ENCODE results near the gene ATXN2.
"Not testable (repeated sequence)": the region's sequence is repeated elsewhere in the genome, so short reads cannot be mapped to it uniquely, and the experiment has no call there.

ATXN2 gene

DNA sequence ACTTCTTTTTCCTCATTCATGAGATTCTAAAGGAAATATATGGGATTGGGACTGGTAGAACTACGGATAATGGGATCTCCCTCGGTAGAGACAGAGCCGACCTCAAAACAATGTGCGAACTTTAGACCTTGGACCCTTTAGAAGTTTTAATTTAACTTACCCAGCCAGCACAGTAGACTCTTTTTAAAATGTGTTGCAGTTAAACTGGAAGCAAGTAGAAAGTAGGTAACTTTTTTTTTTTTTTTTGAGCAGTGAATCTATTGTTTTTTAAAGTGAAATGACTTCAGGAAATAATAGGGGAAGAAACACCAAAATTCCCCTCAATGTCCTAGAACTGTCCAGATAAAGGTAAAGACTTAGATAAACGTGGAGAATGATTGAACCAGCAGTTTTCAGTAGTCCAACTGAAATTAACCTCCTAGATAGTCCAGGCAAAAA, 1.1 kb upstream of the ATXN2 start:
- no peak for DNase-seq

- DNase-seq, result peak; percentile 86
These were observed 514 bp upstream of the ATXN2 start for GRCh38 chr12:111599453-111600204.

- DNase-seq, result peak; percentile 5
These were observed 1.1 kb downstream of the ATXN2 start for GRCh38 chr12:111597831-111598636.

- DNase-seq, result peak; percentile 4
These were observed 1.9 kb downstream of the ATXN2 start for GRCh38 chr12:111596985-111597830.

DNA sequence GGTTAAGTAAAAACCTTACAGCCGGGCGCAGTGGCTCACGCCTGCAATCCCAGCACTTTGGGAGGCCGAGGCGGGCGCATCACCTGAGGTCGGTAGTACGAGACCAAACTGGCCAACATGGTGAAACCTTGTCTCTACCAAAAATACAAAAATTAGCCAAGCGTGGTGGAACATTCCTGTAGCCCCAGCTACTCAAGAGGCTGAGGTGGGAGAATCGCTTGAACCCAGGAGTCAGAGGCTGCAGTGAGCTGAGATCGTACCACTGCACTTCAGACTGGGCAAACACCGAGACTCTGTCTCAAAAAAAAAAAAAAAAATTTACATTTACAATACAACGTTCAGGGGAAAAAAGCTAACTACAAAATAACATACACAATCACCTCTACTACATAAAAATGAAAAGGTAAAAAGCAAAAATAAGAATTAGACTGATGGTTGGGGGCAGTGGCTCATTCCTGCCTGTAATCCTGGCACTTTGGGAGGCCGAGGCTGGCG, 3.7 kb downstream of the ATXN2 start:
- DNase-seq, result not testable (repeated sequence)

GRCh38 chr12:111591399-111592010, 7.6 kb downstream of the ATXN2 start:
- not testable (repeated sequence) for DNase-seq

DNA sequence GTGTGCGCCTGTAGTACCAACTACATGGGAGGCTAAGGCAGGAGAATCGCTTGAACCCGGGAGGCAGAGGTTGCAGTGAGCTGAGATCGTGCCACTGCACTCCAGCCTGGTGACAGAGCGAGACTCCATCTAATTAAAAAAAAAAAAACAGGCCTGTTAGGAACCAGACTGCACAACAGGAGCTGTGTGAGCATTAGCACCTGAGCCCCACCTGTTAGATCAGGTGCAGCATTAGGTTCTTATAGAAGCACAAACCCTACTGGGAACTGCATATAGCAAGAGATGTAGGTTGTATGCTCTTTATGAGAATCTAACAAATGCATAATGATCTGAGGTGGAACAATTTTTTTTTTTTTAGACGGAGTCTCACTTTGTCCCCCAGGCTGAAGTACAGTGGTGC, 8.6 kb downstream of the ATXN2 start:
- DNase-seq, result no peak

DNA sequence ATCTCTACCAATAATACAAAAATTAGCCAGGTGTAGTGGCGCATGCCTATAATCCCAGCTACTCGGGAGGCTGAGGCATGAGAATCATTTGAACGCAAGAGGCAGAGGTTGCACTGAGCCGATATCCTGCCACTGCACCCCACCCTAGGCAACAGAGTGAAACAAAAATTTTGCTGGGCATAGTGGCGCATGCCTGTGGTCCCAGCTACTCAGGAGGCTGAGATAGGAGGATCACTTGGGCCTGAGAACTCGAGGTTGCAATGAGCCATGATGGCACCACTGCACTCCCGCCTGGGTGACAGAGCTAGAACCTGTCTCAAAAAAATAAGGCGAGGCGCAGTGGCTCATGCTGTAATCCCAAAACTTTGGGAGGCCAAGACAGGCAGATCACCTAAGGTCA, 9.5 kb downstream of the ATXN2 start:
- no peak for DNase-seq

DNA sequence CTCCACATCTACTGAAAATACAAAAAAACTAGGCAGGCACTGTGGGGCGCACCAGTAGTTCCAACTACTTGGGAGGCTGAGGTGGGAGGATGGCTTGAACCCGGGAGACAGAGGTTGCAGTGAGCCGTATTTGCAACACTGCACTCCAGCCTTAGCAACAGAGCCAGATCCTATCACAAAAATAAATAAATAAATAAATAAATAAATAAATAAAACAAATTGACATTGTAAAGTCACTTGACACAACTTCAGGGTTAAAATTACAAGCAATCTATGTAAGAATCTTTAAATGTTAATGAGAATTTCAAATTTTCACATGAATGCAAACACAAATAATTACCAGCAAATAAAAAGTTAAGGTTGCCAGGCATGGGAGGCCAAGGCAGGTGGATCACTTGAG, 11.1 kb downstream of the ATXN2 start:
- DNase-seq, result no peak

- no peak for DNase-seq
These were observed 12.1 kb downstream of the ATXN2 start for GRCh38 chr12:111586986-111587385.

DNA sequence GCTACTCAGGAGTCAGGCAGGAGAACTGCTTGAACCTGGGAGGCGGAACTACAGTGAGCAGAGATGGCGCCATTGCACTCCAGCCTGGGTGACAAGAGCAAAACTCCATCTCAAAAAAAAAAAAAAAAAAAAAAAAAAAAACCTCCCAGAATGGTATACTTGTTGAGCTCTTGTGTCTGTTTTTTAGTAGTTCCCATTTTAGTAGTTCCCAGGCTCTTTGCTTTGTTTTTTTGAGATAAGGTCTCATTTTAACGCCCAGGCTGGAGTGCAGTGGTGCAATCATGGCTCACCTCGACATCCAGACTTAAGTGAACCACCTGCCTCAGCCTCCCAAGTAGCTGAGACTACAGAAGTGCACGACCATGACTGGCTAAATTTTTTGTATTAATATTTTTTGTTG, 13.4 kb downstream of the ATXN2 start:
- DNase-seq, result no peak

DNA sequence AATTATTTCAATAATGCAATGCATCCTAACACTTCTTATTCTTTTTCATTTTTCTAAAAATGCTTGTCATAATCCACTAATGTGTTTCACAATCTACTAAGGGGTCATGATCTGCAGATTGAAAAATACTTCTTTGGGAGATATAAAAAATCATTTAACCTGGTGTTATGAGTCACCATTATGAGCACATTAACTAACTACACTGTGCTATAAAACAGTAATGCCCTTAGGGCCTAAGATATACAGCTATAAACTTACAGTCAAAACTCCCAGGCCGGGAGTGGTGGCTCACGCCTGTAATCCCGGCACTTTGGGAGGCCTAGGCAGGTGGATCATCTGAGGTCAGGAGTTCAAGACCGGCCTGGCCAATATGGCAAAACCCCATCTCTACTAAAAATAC, 14.2 kb downstream of the ATXN2 start:
- no peak for DNase-seq

DNA sequence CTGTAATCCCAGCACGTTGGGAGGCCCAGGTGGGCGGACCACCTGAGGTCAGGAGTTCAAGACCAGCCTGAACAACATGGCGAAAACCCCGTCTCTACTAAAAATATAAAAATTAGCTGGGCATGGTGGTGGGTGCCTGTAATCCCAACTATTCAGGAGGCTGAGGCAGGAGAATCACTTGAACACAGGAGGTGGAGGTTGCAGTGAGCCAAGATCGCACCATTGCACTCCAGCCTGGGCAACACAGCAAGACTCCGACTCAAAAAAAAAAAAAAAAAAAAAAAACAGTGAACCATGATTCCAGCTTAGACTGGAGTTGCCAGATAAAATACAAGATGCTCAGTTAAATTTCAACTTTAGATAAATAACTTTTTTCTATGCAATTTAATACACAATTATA, 15.6 kb downstream of the ATXN2 start:
- DNase-seq, result not testable (repeated sequence)

DNA sequence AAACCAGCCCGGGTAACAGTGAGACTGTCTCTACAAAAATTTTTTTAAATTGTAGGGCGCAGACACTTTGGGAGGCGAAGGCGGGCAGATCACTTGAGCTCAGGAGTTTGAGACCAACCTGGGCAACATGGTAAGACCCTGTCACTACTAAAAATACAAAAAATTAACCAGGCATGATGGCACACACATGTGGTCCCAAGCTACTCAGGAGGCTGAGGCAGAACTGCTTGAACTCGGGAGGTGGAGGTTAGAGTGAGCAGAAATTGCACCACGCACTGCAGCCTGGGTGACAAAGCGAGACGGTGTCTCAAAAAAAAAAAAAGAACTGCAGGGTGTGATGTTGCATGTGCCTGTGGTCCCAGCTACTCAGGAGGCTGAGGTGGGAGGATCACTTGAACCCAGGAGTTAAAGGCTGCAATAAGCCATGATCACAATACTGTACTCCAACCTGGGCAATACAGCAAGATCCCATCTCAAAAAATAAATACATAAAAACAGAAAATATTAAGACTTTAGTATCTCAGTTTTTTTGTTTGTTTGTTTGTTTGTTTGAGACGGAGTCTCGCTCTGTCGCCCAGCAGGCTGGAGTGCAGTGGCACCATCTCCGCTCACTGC, 16.9 kb downstream of the ATXN2 start:
- no peak for DNase-seq

- DNase-seq, result no peak
These were observed 17.5 kb downstream of the ATXN2 start for GRCh38 chr12:111581434-111582132.

GRCh38 chr12:111580737-111581136, 18.4 kb downstream of the ATXN2 start:
- DNase-seq, result no peak

GRCh38 chr12:111580119-111580425, 19.0 kb downstream of the ATXN2 start:
- no peak for DNase-seq

DNA sequence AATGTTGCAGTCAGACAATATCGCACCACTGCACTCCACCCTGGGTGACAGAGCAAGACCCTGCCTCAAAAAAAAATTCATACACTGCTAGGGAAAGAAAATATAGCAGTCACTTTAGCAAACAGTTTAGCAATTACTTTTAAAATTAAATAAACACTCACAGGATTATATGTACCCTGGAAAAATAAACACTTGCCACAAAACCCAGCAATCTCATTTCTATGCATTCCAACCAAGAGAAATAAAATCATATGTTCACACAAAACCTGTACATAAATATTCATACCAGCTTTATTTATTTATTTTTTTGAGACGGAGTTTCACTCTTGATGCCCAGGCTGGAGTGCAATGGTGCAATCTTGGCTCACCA, 20.2 kb downstream of the ATXN2 start:
- DNase-seq, result no peak

DNA sequence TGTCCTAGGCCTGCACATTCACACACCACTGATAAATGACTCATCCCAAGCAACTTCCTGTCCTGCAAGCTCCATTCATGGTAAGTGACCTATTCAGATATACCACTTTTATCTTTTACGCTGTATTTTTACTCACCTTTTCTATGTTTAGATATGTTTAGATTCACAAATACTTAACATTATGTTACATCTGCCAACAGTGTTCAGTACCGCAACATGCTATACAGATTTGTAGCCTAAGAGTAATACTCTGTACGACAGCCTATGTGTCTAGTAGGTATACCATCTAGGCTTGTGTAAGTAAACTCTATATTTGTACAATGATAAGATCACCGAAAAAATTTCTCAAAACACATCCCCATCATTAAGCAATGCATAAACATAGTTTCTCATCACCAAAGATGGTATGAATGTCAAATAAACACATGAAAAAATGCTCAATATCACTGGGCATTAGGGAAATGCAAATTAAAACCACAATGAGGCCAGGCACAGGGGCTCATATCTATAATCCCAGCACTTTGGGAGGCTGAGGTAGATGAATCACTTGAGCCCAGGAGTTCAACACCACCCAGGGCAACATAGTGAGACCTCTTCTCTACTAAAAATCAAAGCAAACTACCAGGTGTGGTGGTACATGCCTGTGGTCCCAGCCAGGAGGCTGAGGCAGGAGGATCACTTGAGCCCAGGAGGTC, 20.7 kb downstream of the ATXN2 start:
- DNase-seq, result no peak

- no peak for DNase-seq
These were observed 24.2 kb downstream of the ATXN2 start for GRCh38 chr12:111574797-111575443.

GRCh38 chr12:111573476-111573875, 25.6 kb downstream of the ATXN2 start:
- no peak for DNase-seq

Measured in NCI-H1092 treated with DMSO at 0.1 percent for 48 hours (cell line).